H9 (cell line): ENCODE data around the gene SRF. TPM values are rescaled to one million over a fixed set of nuclear protein-coding genes. Genes with fewer than 3 reads are reported as not detected.

Experiments
- DNase-seq: peaks from one replicate; pipeline ENCODE4 v3.0.0-alpha.2; 2017
- H2AFZ ChIP-seq: one replicate; pipeline ENCODE4 v1.6.1; 2013; ENCODE audit warnings: mild to moderate bottlenecking, low read length, control low read depth, moderate library complexity
- H2AK5ac ChIP-seq: 2 replicates; pipeline ENCODE4 v1.6.1; 2013; ENCODE audit warnings: low read length, control low read depth, mixed read lengths; ENCODE audit not compliant: insufficient read length
- H2BK120ac ChIP-seq: one replicate; pipeline ENCODE4 v1.6.1; 2013; ENCODE audit warnings: low read depth, mild to moderate bottlenecking, low read length, control low read depth, inconsistent platforms; ENCODE audit not compliant: poor library complexity, severe bottlenecking
- H2BK12ac ChIP-seq: 2 replicates; pipeline ENCODE4 v1.6.1; 2013; ENCODE audit warnings: low read length, control low read depth, mixed read lengths, low read depth; ENCODE audit not compliant: insufficient read length
- H2BK15ac ChIP-seq: 2 replicates; pipeline ENCODE4 v1.6.1; 2013; ENCODE audit warnings: low read depth, low read length, control low read depth
- H2BK20ac ChIP-seq: one replicate; pipeline ENCODE4 v1.6.1; 2013; ENCODE audit warnings: low read depth, mild to moderate bottlenecking, low read length, control low read depth, inconsistent platforms; ENCODE audit not compliant: poor library complexity, severe bottlenecking
- H2BK5ac ChIP-seq: 2 replicates; pipeline ENCODE4 v1.6.1; 2013; ENCODE audit warnings: low read length, control low read depth, mixed read lengths; ENCODE audit not compliant: insufficient read length
- H3K14ac ChIP-seq: 2 replicates; pipeline ENCODE4 v1.6.1; 2013; ENCODE audit warnings: low read length, control low read depth; ENCODE audit not compliant: insufficient read depth
- H3K18ac ChIP-seq: 2 replicates; pipeline ENCODE4 v1.6.1; 2013; ENCODE audit warnings: low read depth, mild to moderate bottlenecking, mixed read lengths, low read length, control low read depth; ENCODE audit not compliant: insufficient read length
- H3K23ac ChIP-seq: 2 replicates; pipeline ENCODE4 v1.6.1; 2013; ENCODE audit warnings: low read length, control low read depth, mixed read lengths, low read depth; ENCODE audit not compliant: insufficient read length
- H3K23me2 ChIP-seq: 2 replicates; pipeline ENCODE4 v1.6.1; 2013; ENCODE audit warnings: low read depth, mild to moderate bottlenecking, mixed read lengths, low read length, control low read depth; ENCODE audit not compliant: insufficient read length, poor library complexity, severe bottlenecking
- H3K27ac ChIP-seq: 2 replicates; pipeline ENCODE4 v1.5.1; 2013; ENCODE audit warnings: low read length, control low read depth, mixed read lengths, low read depth; ENCODE audit not compliant: insufficient read length
- H3K27me3 ChIP-seq: 2 replicates; pipeline ENCODE4 v1.6.1; 2013; ENCODE audit warnings: low read length, control low read depth, inconsistent platforms; ENCODE audit not compliant: insufficient read depth
- H3K4ac ChIP-seq: 2 replicates; pipeline ENCODE4 v1.6.1; 2013; ENCODE audit warnings: low read depth, mild to moderate bottlenecking, control low read depth, inconsistent platforms, low read length, moderate library complexity
- H3K4me1 ChIP-seq: 2 replicates; pipeline ENCODE4 v1.6.1; 2013; ENCODE audit warnings: low read length, control low read depth, inconsistent platforms; ENCODE audit not compliant: insufficient read depth
- H3K4me2 ChIP-seq: 2 replicates; pipeline ENCODE4 v1.6.1; 2013; ENCODE audit warnings: low read length, control low read depth, mixed read lengths; ENCODE audit not compliant: insufficient read length, insufficient read depth
- H3K56ac ChIP-seq: 2 replicates; pipeline ENCODE4 v1.6.1; 2013; ENCODE audit warnings: low read depth, mild to moderate bottlenecking, mixed read lengths, low read length, control low read depth; ENCODE audit not compliant: insufficient read length
- H3K79me1 ChIP-seq: 2 replicates; pipeline ENCODE4 v1.6.1; 2013; ENCODE audit warnings: low read depth, mild to moderate bottlenecking, moderate library complexity, low read length, control low read depth, inconsistent platforms; ENCODE audit not compliant: insufficient read depth, poor library complexity, severe bottlenecking
- H3K79me2 ChIP-seq: 2 replicates; pipeline ENCODE4 v1.6.1; 2013; ENCODE audit warnings: low read length, control low read depth, inconsistent platforms; ENCODE audit not compliant: insufficient read depth
- H3K9ac ChIP-seq: 2 replicates; pipeline ENCODE4 v1.6.1; 2013; ENCODE audit warnings: low read length, control low read depth, mixed read lengths; ENCODE audit not compliant: insufficient read length; ENCODE audit errors: extremely low read depth
- H3K9me3 ChIP-seq: one replicate; pipeline ENCODE4 v1.6.1; 2013; ENCODE audit warnings: low read depth, low read length, inconsistent platforms; ENCODE audit not compliant: control insufficient read depth
- H3T11ph ChIP-seq: one replicate; pipeline ENCODE4 v1.6.1; 2013; ENCODE audit warnings: mild to moderate bottlenecking, low read length, control low read depth, inconsistent platforms
- H4K20me1 ChIP-seq: one replicate; pipeline ENCODE4 v1.6.1; 2013; ENCODE audit not compliant: control insufficient read depth, insufficient read length, insufficient read depth
- H4K5ac ChIP-seq: 2 replicates; pipeline ENCODE4 v1.6.1; 2013; ENCODE audit warnings: low read depth, mild to moderate bottlenecking, mixed read lengths, low read length, control low read depth; ENCODE audit not compliant: insufficient read length
- H4K8ac ChIP-seq: replicated peaks from 2 replicates; pipeline ENCODE4 v1.6.1; 2013; ENCODE audit warnings: low read length, control low read depth, mixed read lengths, low read depth; ENCODE audit not compliant: insufficient read length
- H4K91ac ChIP-seq: 2 replicates; pipeline ENCODE4 v1.6.1; 2013; ENCODE audit warnings: low read depth, mild to moderate bottlenecking, moderate library complexity, mixed read lengths, low read length, control low read depth; ENCODE audit not compliant: insufficient read length
- H3K27ac Mint-ChIP-seq, 3 experiments: 2 replicates in 2 of 3; 3 replicates in 1 of 3; pipeline ENCODE4 v1.8.0; 2020 to 2021; ENCODE audit warnings: mixed read lengths in 3 of 3, mild to moderate bottlenecking in 1 of 3, moderate library complexity in 1 of 3
- H3K27me3 Mint-ChIP-seq: 2 replicates; pipeline ENCODE4 v1.8.0; 2021; ENCODE audit warnings: low read depth, mild to moderate bottlenecking, moderate library complexity, mixed read lengths
- H3K36me3 Mint-ChIP-seq, 3 experiments: 2 replicates in 2 of 3; 3 replicates in 1 of 3; pipeline ENCODE4 v1.8.0; 2020 to 2021; ENCODE audit warnings: low read depth in 3 of 3, mixed read lengths in 3 of 3; ENCODE audit not compliant: insufficient read depth in 1 of 3
- H3K4me1 Mint-ChIP-seq, 2 experiments: 2 replicates each; pipeline ENCODE4 v1.8.0; 2020; ENCODE audit warnings: mixed read lengths in 2 of 2
- H3K4me3 Mint-ChIP-seq, 2 experiments: 2 replicates in 1 of 2; 3 replicates in 1 of 2; pipeline ENCODE4 v1.8.0; 2020 to 2021; ENCODE audit warnings: mild to moderate bottlenecking in 2 of 2, mixed read lengths in 2 of 2, moderate library complexity in 1 of 2
- H3K9me3 Mint-ChIP-seq, 2 experiments: 2 replicates in 1 of 2; 3 replicates in 1 of 2; pipeline ENCODE4 v1.8.0; 2020; ENCODE audit warnings: mild to moderate bottlenecking in 2 of 2, mixed read lengths in 2 of 2, moderate library complexity in 1 of 2
- WGBS: extraction: QIAGEN DNeasy Blood & Tissue Kit; methylation state at CpG from one replicate; pipeline ENCODE4 v1.1.7; 2013; ENCODE audit warnings: missing lambda C conversion rate, low lambda C conversion rate, mixed read lengths; ENCODE audit not compliant: insufficient read length; ENCODE audit errors: extremely low coverage; 5-methylcytosine and 5-hydroxymethylcytosine counted together
- total RNA-seq: library from RNA; stranded (reverse); gene quantifications from 2 replicates; pipeline ENCODE4 v1.2.1, GENCODE V29; 2021
- TF ChIP-seq, protein P1 (sequence below): fragments of 200-600 bp; sonication (generic); conservative IDR thresholded peaks from 3 replicates; pipeline ENCODE4 v1.8.0; 2021; ENCODE audit warnings: antibody characterized with exemption, mild to moderate bottlenecking

SRF gene
- total RNA-seq, 1 experiment from 2014 or later, result 57.5 TPM

- no peaks in the 10 kb centered on the region for H3K79me2 ChIP-seq
- H2BK15ac ChIP-seq, result no peak overlapping the region
- no peaks in the 10 kb centered on the region for H3K27me3 ChIP-seq
- H2BK5ac ChIP-seq, result no peak overlapping the region
- no CpG with 5 or more reads among the region's 7 CpGs for WGBS
- peaks cover 6% of the 10 kb centered on the region for H3K23me2 ChIP-seq
- Mint-ChIP-seq H3K27ac (no peak overlapping the region), H3K4me3 (no peak overlapping the region), H3K36me3 (peaks cover 28 to 45% (median 43%) of the 10 kb centered on the region in 3 experiments; a peak in 6 of 7 replicates), H3K27me3 (no peaks in the 10 kb centered on the region), H3K9me3 (no peaks in the 10 kb centered on the region), H3K4me1 (peaks cover 22 to 23% of the 10 kb centered on the region in 2 experiments)
- H2BK12ac ChIP-seq, result no peak overlapping the region
- H3K9me3 ChIP-seq, result no peaks in the 10 kb centered on the region
- TF ChIP-seq, protein P1, sequence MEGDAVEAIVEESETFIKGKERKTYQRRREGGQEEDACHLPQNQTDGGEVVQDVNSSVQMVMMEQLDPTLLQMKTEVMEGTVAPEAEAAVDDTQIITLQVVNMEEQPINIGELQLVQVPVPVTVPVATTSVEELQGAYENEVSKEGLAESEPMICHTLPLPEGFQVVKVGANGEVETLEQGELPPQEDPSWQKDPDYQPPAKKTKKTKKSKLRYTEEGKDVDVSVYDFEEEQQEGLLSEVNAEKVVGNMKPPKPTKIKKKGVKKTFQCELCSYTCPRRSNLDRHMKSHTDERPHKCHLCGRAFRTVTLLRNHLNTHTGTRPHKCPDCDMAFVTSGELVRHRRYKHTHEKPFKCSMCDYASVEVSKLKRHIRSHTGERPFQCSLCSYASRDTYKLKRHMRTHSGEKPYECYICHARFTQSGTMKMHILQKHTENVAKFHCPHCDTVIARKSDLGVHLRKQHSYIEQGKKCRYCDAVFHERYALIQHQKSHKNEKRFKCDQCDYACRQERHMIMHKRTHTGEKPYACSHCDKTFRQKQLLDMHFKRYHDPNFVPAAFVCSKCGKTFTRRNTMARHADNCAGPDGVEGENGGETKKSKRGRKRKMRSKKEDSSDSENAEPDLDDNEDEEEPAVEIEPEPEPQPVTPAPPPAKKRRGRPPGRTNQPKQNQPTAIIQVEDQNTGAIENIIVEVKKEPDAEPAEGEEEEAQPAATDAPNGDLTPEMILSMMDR, result no peak
- no peak overlapping the region for H2AK5ac ChIP-seq
- no peak overlapping the region for H2BK120ac ChIP-seq
- no peak overlapping the region for H3K4me2 ChIP-seq
- no peak overlapping the region for H3K4ac ChIP-seq
- no peak for DNase-seq
- no peak overlapping the region for H2AFZ ChIP-seq
- peaks cover 4% of the 10 kb centered on the region for H3K79me1 ChIP-seq
- no peak overlapping the region for H3K9ac ChIP-seq
- no peak overlapping the region for H3T11ph ChIP-seq
- H4K91ac ChIP-seq, result no peak overlapping the region
- H3K4me1 ChIP-seq, result no peaks in the 10 kb centered on the region
- no peak overlapping the region for H3K18ac ChIP-seq
- no peaks in the 10 kb centered on the region for H4K20me1 ChIP-seq
- no peak overlapping the region for H4K8ac ChIP-seq
- H3K14ac ChIP-seq, result no peak overlapping the region
- no peak overlapping the region for H3K23ac ChIP-seq
- no peak overlapping the region for H4K5ac ChIP-seq
- H3K27ac ChIP-seq, result no peak overlapping the region
- H3K56ac ChIP-seq, result no peak overlapping the region
- H2BK20ac ChIP-seq, result no peak overlapping the region
Measured at GRCh38 chr6:43180058-43180457, 9.0 kb downstream of the SRF start.
